ENCODE results near the gene CD93.

Gene CD93

GRCh38 chr20:23068283-23068682 is 17.8 kb downstream of the CD93 start:
- no peak overlapping the region for H3K4me3 Mint-ChIP-seq
- no peaks in the 10 kb centered on the region for H3K27me3 Mint-ChIP-seq
- no peak overlapping the region for H3K27ac Mint-ChIP-seq
- H3K9me3 Mint-ChIP-seq (ENCODE audit: low read depth), result no peaks in the 10 kb centered on the region
- H3K36me3 Mint-ChIP-seq, result no peaks in the 10 kb centered on the region
- H3K4me1 Mint-ChIP-seq (ENCODE audit: low read depth), result no peaks in the 10 kb centered on the region

- Mint-ChIP-seq H3K27ac (no peak overlapping the region), H3K4me1 (ENCODE audit: low read depth) (no peaks in the 10 kb centered on the region), H3K4me3 (no peak overlapping the region), H3K9me3 (ENCODE audit: low read depth) (no peaks in the 10 kb centered on the region), H3K36me3 (no peaks in the 10 kb centered on the region), H3K27me3 (no peaks in the 10 kb centered on the region)
Observed at GRCh38 chr20:23066772-23067171, 19.4 kb downstream of the CD93 start.

GRCh38 chr20:23065266-23066201 is 20.6 kb downstream of the CD93 start:
- no peak overlapping the region for H3K27ac Mint-ChIP-seq
- H3K27me3 Mint-ChIP-seq, result no peaks in the 10 kb centered on the region
- H3K4me3 Mint-ChIP-seq, result no peak overlapping the region
- no peaks in the 10 kb centered on the region for H3K36me3 Mint-ChIP-seq
- no peaks in the 10 kb centered on the region for H3K4me1 Mint-ChIP-seq (ENCODE audit: low read depth)
- H3K9me3 Mint-ChIP-seq (ENCODE audit: low read depth), result no peaks in the 10 kb centered on the region

GRCh38 chr20:23063581-23063980 is 22.5 kb downstream of the CD93 start:
- Mint-ChIP-seq H3K36me3 (no peaks in the 10 kb centered on the region), H3K9me3 (ENCODE audit: low read depth) (no peaks in the 10 kb centered on the region), H3K27ac (no peak overlapping the region), H3K27me3 (no peaks in the 10 kb centered on the region), H3K4me3 (no peak overlapping the region), H3K4me1 (ENCODE audit: low read depth) (no peaks in the 10 kb centered on the region)

- Mint-ChIP-seq H3K4me1 (ENCODE audit: low read depth) (no peaks in the 10 kb centered on the region), H3K36me3 (no peaks in the 10 kb centered on the region), H3K9me3 (ENCODE audit: low read depth) (no peaks in the 10 kb centered on the region), H3K27ac (no peak overlapping the region), H3K27me3 (no peaks in the 10 kb centered on the region), H3K4me3 (no peak overlapping the region)
Observed at GRCh38 chr20:23063168-23063567, 23.0 kb downstream of the CD93 start.

GRCh38 chr20:23062632-23063031 is 23.5 kb downstream of the CD93 start:
- Mint-ChIP-seq H3K4me3 (no peak overlapping the region), H3K27me3 (no peaks in the 10 kb centered on the region), H3K36me3 (no peaks in the 10 kb centered on the region), H3K4me1 (ENCODE audit: low read depth) (no peaks in the 10 kb centered on the region), H3K9me3 (ENCODE audit: low read depth) (no peaks in the 10 kb centered on the region), H3K27ac (no peak overlapping the region)

- no peaks in the 10 kb centered on the region for H3K27me3 Mint-ChIP-seq
- no peaks in the 10 kb centered on the region for H3K36me3 Mint-ChIP-seq
- no peak overlapping the region for H3K4me3 Mint-ChIP-seq
- H3K9me3 Mint-ChIP-seq (ENCODE audit: low read depth), result no peaks in the 10 kb centered on the region
- H3K4me1 Mint-ChIP-seq (ENCODE audit: low read depth), result no peaks in the 10 kb centered on the region
- no peak overlapping the region for H3K27ac Mint-ChIP-seq
Observed at GRCh38 chr20:23061734-23062561, 24.2 kb downstream of the CD93 start.

GRCh38 chr20:23061262-23061661 is 24.9 kb downstream of the CD93 start:
- no peaks in the 10 kb centered on the region for H3K36me3 Mint-ChIP-seq
- no peak overlapping the region for H3K27ac Mint-ChIP-seq
- H3K27me3 Mint-ChIP-seq, result no peaks in the 10 kb centered on the region
- H3K4me3 Mint-ChIP-seq, result no peak overlapping the region
- peaks cover 4% of the 10 kb centered on the region for H3K9me3 Mint-ChIP-seq (ENCODE audit: low read depth)
- H3K4me1 Mint-ChIP-seq (ENCODE audit: low read depth), result no peaks in the 10 kb centered on the region

GRCh38 chr20:23060629-23061028 is 25.5 kb downstream of the CD93 start:
- H3K27me3 Mint-ChIP-seq, result no peaks in the 10 kb centered on the region
- H3K9me3 Mint-ChIP-seq (ENCODE audit: low read depth), result peaks cover 4% of the 10 kb centered on the region
- H3K36me3 Mint-ChIP-seq, result no peaks in the 10 kb centered on the region
- H3K4me1 Mint-ChIP-seq (ENCODE audit: low read depth), result no peaks in the 10 kb centered on the region
- no peak overlapping the region for H3K27ac Mint-ChIP-seq
- no peak overlapping the region for H3K4me3 Mint-ChIP-seq

- Mint-ChIP-seq H3K4me1 (ENCODE audit: low read depth) (no peaks in the 10 kb centered on the region), H3K27me3 (no peaks in the 10 kb centered on the region), H3K27ac (no peak overlapping the region), H3K4me3 (no peak overlapping the region), H3K36me3 (no peaks in the 10 kb centered on the region), H3K9me3 (ENCODE audit: low read depth) (peaks cover 4% of the 10 kb centered on the region)
Observed at GRCh38 chr20:23059846-23060245, 26.3 kb downstream of the CD93 start.

- Mint-ChIP-seq H3K27ac (no peak overlapping the region), H3K4me1 (ENCODE audit: low read depth) (no peaks in the 10 kb centered on the region), H3K27me3 (no peaks in the 10 kb centered on the region), H3K36me3 (no peaks in the 10 kb centered on the region), H3K4me3 (no peak overlapping the region), H3K9me3 (ENCODE audit: low read depth) (peaks cover 4% of the 10 kb centered on the region)
Observed at GRCh38 chr20:23059001-23059400, 27.1 kb downstream of the CD93 start.

GRCh38 chr20:23058240-23058639 is 27.9 kb downstream of the CD93 start:
- Mint-ChIP-seq H3K4me3 (no peak overlapping the region), H3K36me3 (no peaks in the 10 kb centered on the region)

GRCh38 chr20:23052904-23053303 is 33.2 kb downstream of the CD93 start:
- Mint-ChIP-seq H3K9me3 (ENCODE audit: low read depth) (peaks cover 4% of the 10 kb centered on the region), H3K27me3 (peaks cover 14% of the 10 kb centered on the region), H3K27ac (no peak overlapping the region), H3K36me3 (no peaks in the 10 kb centered on the region), H3K4me3 (no peak overlapping the region), H3K4me1 (ENCODE audit: low read depth) (no peaks in the 10 kb centered on the region)

More at GRCh38 chr20:23058240-23058639, 27.9 kb downstream of the CD93 start:
- Mint-ChIP-seq H3K27me3 (peaks cover 3% of the 10 kb centered on the region), H3K9me3 (ENCODE audit: low read depth) (peaks cover 4% of the 10 kb centered on the region), H3K27ac (no peak overlapping the region), H3K4me1 (ENCODE audit: low read depth) (no peaks in the 10 kb centered on the region)

GRCh38 chr20:23050847-23051627 is 35.1 kb downstream of the CD93 start:
- H3K36me3 Mint-ChIP-seq, result no peaks in the 10 kb centered on the region
- no peak overlapping the region for H3K4me3 Mint-ChIP-seq
- H3K27me3 Mint-ChIP-seq, result peaks cover 21% of the 10 kb centered on the region
- no peak overlapping the region for H3K27ac Mint-ChIP-seq
- no peaks in the 10 kb centered on the region for H3K9me3 Mint-ChIP-seq (ENCODE audit: low read depth)
- H3K4me1 Mint-ChIP-seq (ENCODE audit: low read depth), result peaks cover 2% of the 10 kb centered on the region

Measured in activated naive CD8-positive, alpha-beta T cell (primary cell).